ENCODE data around the gene METTL17. TPM values are rescaled to one million over a fixed set of nuclear protein-coding genes. Genes with fewer than 3 reads are reported as not detected.

Gene METTL17
- total and polyA plus RNA-seq, 5 donors from 2014 or later, result 37.3 to 75.9 (median 46.0) TPM

DNA sequence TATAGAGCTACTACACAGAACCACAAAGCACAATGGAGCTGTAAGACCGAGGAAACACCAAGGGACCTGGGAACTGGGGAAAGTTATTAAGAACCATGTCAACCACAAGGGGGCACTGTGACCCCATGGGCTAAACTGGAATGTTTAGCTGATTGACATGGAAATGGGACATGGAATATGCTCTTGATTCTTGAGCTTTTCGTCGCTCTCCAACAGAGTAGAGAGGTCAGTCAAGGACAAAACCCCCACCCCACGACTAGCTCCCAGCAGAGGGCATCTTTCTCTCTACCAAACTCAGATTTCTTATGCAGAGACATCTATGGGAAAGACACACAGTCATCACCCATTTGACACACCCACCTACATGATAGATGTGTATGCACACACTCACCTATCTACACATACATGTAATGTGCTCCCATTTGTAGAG is 25.0 kb downstream of the METTL17 start:
- H3K4me3 ChIP-seq (ENCODE audit: low read depth, low read length), result no peak overlapping the region
- H3K9me3 Mint-ChIP-seq, result no peaks in the 10 kb centered on the region
- H3K36me3 Mint-ChIP-seq, result peaks cover 20% of the 10 kb centered on the region
- peaks cover 22% of the 10 kb centered on the region for H3K27me3 Mint-ChIP-seq
- peaks cover 9% of the 10 kb centered on the region for H3K36me3 ChIP-seq (ENCODE audit: control insufficient read depth, insufficient read depth, low read length)
- no peak overlapping the region for H3K4me3 Mint-ChIP-seq
- ATAC-seq (ENCODE audit: low read depth in 2 of 2) (peak; percentile 64 to 68), DNase-seq (peak; percentile 72 to 79 (median 73))
- H3K27ac Mint-ChIP-seq, result no peak overlapping the region
- no peaks in the 10 kb centered on the region for H3K4me1 ChIP-seq (ENCODE audit: control insufficient read depth, insufficient read depth, low read length, poor library complexity, severe bottlenecking)
- no peaks in the 10 kb centered on the region for H3K4me1 Mint-ChIP-seq
- peaks cover 14% of the 10 kb centered on the region for H3K27me3 ChIP-seq (ENCODE audit: control insufficient read depth, insufficient read depth, low read length)
- H3K27ac ChIP-seq (ENCODE audit: insufficient read depth, low read length, poor library complexity, severe bottlenecking), result no peak overlapping the region
- H3K9me3 ChIP-seq (ENCODE audit: control insufficient read depth in 2 of 2, low read length in 2 of 2), result no peaks in the 10 kb centered on the region

DNA sequence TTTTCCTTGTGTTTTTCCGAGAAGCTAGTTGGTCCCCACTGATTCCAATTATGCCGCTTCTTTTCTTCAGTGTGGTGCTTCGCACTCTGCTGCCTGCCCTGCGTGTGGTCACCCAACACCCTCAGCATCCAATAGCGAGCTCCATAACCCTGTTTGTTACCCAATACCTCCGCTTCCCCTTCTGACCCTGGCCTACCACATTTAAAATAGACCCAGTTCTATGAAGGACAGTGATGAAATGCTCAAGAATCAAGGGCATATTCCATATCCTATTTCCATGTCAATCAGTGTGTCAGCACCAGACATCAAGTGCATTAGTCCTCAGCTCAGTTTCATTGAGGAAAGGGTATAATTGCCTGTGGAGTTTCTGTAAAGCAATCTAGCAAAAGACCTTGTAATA is 25.5 kb downstream of the METTL17 start:
- ATAC-seq (ENCODE audit: low read depth in 2 of 2) (no peak), DNase-seq (no peak)
- Mint-ChIP-seq H3K4me3 (no peak overlapping the region), H3K27me3 (peaks cover 22% of the 10 kb centered on the region), H3K9me3 (no peaks in the 10 kb centered on the region), H3K27ac (no peak overlapping the region), H3K36me3 (peaks cover 21% of the 10 kb centered on the region), H3K4me1 (no peaks in the 10 kb centered on the region)
- no peaks in the 10 kb centered on the region for H3K9me3 ChIP-seq (ENCODE audit: control insufficient read depth in 2 of 2, low read length in 2 of 2)
- no peak overlapping the region for H3K4me3 ChIP-seq (ENCODE audit: low read depth, low read length)
- H3K27me3 ChIP-seq (ENCODE audit: control insufficient read depth, insufficient read depth, low read length), result peaks cover 14% of the 10 kb centered on the region
- H3K36me3 ChIP-seq (ENCODE audit: control insufficient read depth, insufficient read depth, low read length), result peaks cover 9% of the 10 kb centered on the region
- H3K27ac ChIP-seq (ENCODE audit: insufficient read depth, low read length, poor library complexity, severe bottlenecking), result no peak overlapping the region
- no peaks in the 10 kb centered on the region for H3K4me1 ChIP-seq (ENCODE audit: control insufficient read depth, insufficient read depth, low read length, poor library complexity, severe bottlenecking)

DNA sequence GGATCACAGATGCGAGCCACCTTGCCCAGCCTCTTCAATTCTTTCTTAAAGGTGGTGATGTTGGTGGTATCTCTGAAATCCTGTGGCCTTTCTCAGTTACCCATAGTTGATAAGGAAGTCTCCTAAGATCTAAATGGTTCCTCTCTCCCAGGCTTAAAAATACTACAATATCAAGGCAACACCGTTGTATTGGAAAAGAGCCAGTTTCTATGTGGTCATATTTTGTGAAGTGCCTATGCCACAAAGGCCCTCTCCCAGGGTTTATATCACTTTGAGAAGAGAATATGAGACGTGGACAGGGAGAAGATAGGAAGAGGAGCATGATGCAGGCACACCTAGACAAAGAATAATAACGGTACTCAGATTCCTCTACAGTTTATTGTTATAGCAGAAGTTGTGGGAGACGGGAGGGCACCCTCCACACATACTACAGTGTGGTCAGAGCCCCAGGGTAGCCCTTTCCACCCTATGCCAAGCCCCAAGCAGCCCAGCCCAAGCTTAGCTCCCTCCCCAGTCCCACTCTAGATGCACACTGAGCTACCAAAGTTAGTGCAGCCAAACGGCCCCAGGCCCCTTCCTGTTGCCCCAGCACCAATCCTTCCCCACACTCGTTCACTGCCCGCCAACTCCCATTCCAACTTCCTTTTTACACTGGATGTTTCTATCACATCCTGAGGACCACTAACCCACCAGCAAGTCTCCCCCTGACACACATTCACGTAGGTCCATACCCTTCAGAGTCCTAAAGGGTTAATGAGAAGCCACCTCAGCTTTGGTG is 26.8 kb downstream of the METTL17 start:
- DNase-seq (no peak), ATAC-seq (ENCODE audit: low read depth in 2 of 2) (no peak)
- Mint-ChIP-seq H3K36me3 (peaks cover 30% of the 10 kb centered on the region), H3K27ac (peak overlapping the region in 1 of 3 donors; percentile 33), H3K4me3 (peak overlapping the region in 1 of 4 donors; percentile 42), H3K9me3 (no peaks in the 10 kb centered on the region), H3K27me3 (peaks cover 20% of the 10 kb centered on the region), H3K4me1 (peaks cover 0 to 2% (median 0%) of the 10 kb centered on the region in 4 donors)
- Histone ChIP-seq H3K27ac (ENCODE audit: insufficient read depth, low read length, poor library complexity, severe bottlenecking) (no peak overlapping the region), H3K9me3 (ENCODE audit: control insufficient read depth in 2 of 2, low read length in 2 of 2) (no peaks in the 10 kb centered on the region), H3K4me1 (ENCODE audit: control insufficient read depth, insufficient read depth, low read length, poor library complexity, severe bottlenecking) (no peaks in the 10 kb centered on the region), H3K27me3 (ENCODE audit: control insufficient read depth, insufficient read depth, low read length) (peaks cover 12% of the 10 kb centered on the region), H3K36me3 (ENCODE audit: control insufficient read depth, insufficient read depth, low read length) (peaks cover 9% of the 10 kb centered on the region), H3K4me3 (ENCODE audit: low read depth, low read length) (no peak overlapping the region)

DNA sequence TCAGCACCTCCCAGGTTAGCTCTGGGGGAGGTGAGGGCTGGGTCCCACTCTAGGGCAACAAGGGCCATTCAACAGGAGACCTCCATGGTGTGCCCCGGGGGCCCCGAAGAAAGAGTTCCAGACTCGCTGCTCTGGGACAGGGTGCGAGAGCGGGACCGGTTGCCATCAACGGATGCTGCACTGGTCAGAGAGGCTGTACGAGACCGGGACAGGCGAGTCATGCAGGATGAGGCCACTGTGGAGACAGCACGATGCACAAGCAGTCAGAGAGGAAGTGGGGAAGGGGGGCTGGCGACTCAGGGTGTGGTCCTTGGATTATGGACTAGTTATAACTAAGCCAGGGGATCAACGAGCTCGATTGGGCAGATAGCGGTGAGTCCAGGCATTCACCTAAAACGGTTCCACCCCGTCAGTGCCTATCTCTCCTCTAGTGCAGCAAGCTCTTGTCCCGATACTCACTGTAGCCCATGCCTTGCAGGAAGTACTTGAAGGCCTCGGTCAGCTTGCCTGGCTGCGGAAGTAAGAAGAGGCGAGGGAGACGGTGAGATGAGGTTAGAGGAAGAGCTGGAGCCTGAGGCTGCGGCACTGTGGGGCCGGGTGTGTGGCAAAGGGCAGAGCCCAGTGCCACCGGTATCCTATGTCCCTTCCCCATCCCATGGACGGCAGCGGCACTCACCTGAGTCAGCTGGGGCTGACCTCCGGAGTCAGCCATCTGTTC is 27.9 kb downstream of the METTL17 start:
- H3K4me3 Mint-ChIP-seq, result no peak overlapping the region
- no peak overlapping the region for H3K27ac ChIP-seq (ENCODE audit: insufficient read depth, low read length, poor library complexity, severe bottlenecking)
- no peak overlapping the region for H3K4me3 ChIP-seq (ENCODE audit: low read depth, low read length)
- no peak for DNase-seq
- peaks cover 35% of the 10 kb centered on the region for H3K36me3 Mint-ChIP-seq
- H3K4me1 ChIP-seq (ENCODE audit: control insufficient read depth, insufficient read depth, low read length, poor library complexity, severe bottlenecking), result no peaks in the 10 kb centered on the region
- H3K27me3 ChIP-seq (ENCODE audit: control insufficient read depth, insufficient read depth, low read length), result peaks cover 7% of the 10 kb centered on the region
- ATAC-seq (ENCODE audit: low read depth in 2 of 2), result no peak
- no peak overlapping the region for H3K27ac Mint-ChIP-seq
- H3K9me3 Mint-ChIP-seq, result no peaks in the 10 kb centered on the region
- H3K27me3 Mint-ChIP-seq, result peaks cover 15% of the 10 kb centered on the region
- H3K9me3 ChIP-seq (ENCODE audit: control insufficient read depth in 2 of 2, low read length in 2 of 2), result no peaks in the 10 kb centered on the region
- H3K36me3 ChIP-seq (ENCODE audit: control insufficient read depth, insufficient read depth, low read length), result peaks cover 9% of the 10 kb centered on the region
- peaks cover 0 to 9% (median 1%) of the 10 kb centered on the region in 4 donors for H3K4me1 Mint-ChIP-seq

DNA sequence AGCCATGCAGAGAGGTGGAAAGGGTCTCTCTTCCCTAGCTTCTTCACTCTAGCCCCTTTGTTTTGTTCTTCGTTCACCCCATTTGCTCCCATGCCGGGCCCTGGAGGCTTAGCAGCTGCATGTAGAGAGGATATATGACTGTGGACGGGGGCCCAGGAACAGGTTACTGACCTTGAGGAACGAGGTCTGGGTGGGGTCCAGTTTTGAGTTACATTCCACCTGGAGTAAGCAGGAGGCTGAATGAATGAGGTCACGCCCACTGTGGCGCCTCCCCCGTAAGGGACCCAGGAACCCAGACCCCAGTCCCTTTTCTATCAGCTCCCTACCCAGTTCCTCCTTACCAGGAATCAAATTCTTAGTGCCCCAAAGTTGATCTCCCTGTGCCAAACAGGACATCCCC is 28.5 kb downstream of the METTL17 start:
- H3K4me3 ChIP-seq (ENCODE audit: low read depth, low read length), result no peak overlapping the region
- H3K4me1 Mint-ChIP-seq, result peaks cover 0 to 15% (median 5%) of the 10 kb centered on the region in 4 donors
- H3K27ac Mint-ChIP-seq, result no peak overlapping the region
- H3K4me1 ChIP-seq (ENCODE audit: control insufficient read depth, insufficient read depth, low read length, poor library complexity, severe bottlenecking), result peaks cover under 1% of the 10 kb centered on the region
- H3K27me3 ChIP-seq (ENCODE audit: control insufficient read depth, insufficient read depth, low read length), result peaks cover 6% of the 10 kb centered on the region
- no peaks in the 10 kb centered on the region for H3K9me3 ChIP-seq (ENCODE audit: control insufficient read depth in 2 of 2, low read length in 2 of 2)
- no peak overlapping the region for H3K4me3 Mint-ChIP-seq
- H3K27me3 Mint-ChIP-seq, result peaks cover 17% of the 10 kb centered on the region
- no peak for DNase-seq
- H3K9me3 Mint-ChIP-seq, result no peaks in the 10 kb centered on the region
- H3K36me3 Mint-ChIP-seq, result peaks cover 38% of the 10 kb centered on the region
- H3K36me3 ChIP-seq (ENCODE audit: control insufficient read depth, insufficient read depth, low read length), result peaks cover 9% of the 10 kb centered on the region
- ATAC-seq (ENCODE audit: low read depth in 2 of 2), result no peak
- no peak overlapping the region for H3K27ac ChIP-seq (ENCODE audit: insufficient read depth, low read length, poor library complexity, severe bottlenecking)

DNA sequence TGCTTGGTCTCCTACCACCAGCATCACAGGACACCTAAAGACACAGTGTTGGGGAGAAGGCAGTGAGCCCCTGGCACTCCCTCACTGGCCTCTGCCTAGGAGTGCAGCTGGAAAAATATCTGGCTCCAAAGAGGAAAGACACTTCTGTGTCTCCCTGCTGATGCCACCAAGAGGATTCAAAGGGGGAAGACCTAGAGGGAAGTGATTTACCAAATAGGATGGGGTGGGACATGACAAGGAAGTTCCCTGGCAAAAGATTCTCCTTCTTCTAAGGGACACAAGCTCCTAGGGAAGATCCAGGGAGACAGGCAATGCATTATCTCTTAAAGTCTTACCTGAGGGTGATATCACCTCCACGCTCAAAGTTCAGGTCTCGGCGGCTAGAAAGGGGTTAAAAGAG is 29.0 kb downstream of the METTL17 start:
- Histone ChIP-seq H3K27ac (ENCODE audit: insufficient read depth, low read length, poor library complexity, severe bottlenecking) (no peak overlapping the region), H3K27me3 (ENCODE audit: control insufficient read depth, insufficient read depth, low read length) (peaks cover 6% of the 10 kb centered on the region), H3K4me3 (ENCODE audit: low read depth, low read length) (no peak overlapping the region), H3K36me3 (ENCODE audit: control insufficient read depth, insufficient read depth, low read length) (peaks cover 9% of the 10 kb centered on the region), H3K4me1 (ENCODE audit: control insufficient read depth, insufficient read depth, low read length, poor library complexity, severe bottlenecking) (peaks cover 5% of the 10 kb centered on the region), H3K9me3 (ENCODE audit: control insufficient read depth in 2 of 2, low read length in 2 of 2) (no peaks in the 10 kb centered on the region)
- DNase-seq, result no peak
- Mint-ChIP-seq H3K27me3 (peaks cover 18% of the 10 kb centered on the region), H3K9me3 (no peaks in the 10 kb centered on the region), H3K27ac (no peak overlapping the region), H3K4me3 (no peak overlapping the region), H3K36me3 (peaks cover 38% of the 10 kb centered on the region), H3K4me1 (peaks cover 0 to 20% (median 6%) of the 10 kb centered on the region in 4 donors)
- no peak for ATAC-seq (ENCODE audit: low read depth in 2 of 2)

DNA sequence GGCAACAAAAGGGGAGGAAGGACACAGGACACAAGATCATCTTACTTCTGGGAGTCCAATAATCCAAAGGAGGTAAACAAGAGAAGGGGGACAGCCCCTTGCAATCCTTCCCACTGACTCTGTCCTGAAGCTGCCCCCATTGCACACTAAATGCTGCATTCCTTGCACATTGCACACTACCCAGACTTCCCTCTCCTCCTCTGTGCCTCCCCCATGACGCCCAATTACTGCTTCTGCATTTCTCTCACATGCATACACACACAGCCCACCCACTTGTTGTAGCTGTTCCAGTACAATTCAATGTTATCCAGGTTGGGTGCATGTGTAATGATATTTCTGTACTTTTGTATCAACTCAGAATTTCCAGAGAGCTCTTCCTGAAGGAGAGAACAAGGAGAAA is 29.6 kb downstream of the METTL17 start:
- H3K36me3 Mint-ChIP-seq, result peaks cover 38% of the 10 kb centered on the region
- Histone ChIP-seq H3K27me3 (ENCODE audit: control insufficient read depth, insufficient read depth, low read length) (peaks cover 3% of the 10 kb centered on the region), H3K27ac (ENCODE audit: insufficient read depth, low read length, poor library complexity, severe bottlenecking) (no peak overlapping the region), H3K9me3 (ENCODE audit: control insufficient read depth in 2 of 2, low read length in 2 of 2) (no peaks in the 10 kb centered on the region), H3K4me3 (ENCODE audit: low read depth, low read length) (no peak overlapping the region), H3K4me1 (ENCODE audit: control insufficient read depth, insufficient read depth, low read length, poor library complexity, severe bottlenecking) (peaks cover 11% of the 10 kb centered on the region), H3K36me3 (ENCODE audit: control insufficient read depth, insufficient read depth, low read length) (peaks cover 9% of the 10 kb centered on the region)
- peaks cover 22% of the 10 kb centered on the region for H3K27me3 Mint-ChIP-seq
- no peaks in the 10 kb centered on the region for H3K9me3 Mint-ChIP-seq
- DNase-seq (no peak), ATAC-seq (ENCODE audit: low read depth in 2 of 2) (no peak)
- H3K4me1 Mint-ChIP-seq, result peaks cover 0 to 26% (median 11%) of the 10 kb centered on the region in 4 donors
- H3K27ac Mint-ChIP-seq, result no peak overlapping the region
- no peak overlapping the region for H3K4me3 Mint-ChIP-seq

Data from CD4-positive, CD25-positive, alpha-beta regulatory T cell (primary cell).